Left ventricle myocardium inferior (tissue), 1 donor: Measurements from ENCODE around the gene C5orf24. TPM values are rescaled to one million over a fixed set of nuclear protein-coding genes. Genes with fewer than 3 reads are reported as not detected.
"Not testable (repeated sequence)": the region's sequence is repeated elsewhere in the genome, so short reads cannot be mapped to it uniquely, and the experiment has no call there.

ENCODE experiments used
- DNase-seq: peaks from one replicate; pipeline ENCODE4 v3.0.0-alpha.2; 2020
- H3K27ac ChIP-seq: fragments of 200-600 bp; replicated peaks from 2 replicates; pipeline ENCODE4 v1.8.0; 2021
- H3K27me3 ChIP-seq: fragments of 200-600 bp; 2 replicates; pipeline ENCODE4 v1.8.0; 2021; ENCODE audit warnings: low read depth
- H3K36me3 ChIP-seq: fragments of 200-600 bp; 2 replicates; pipeline ENCODE4 v1.8.0; 2021
- H3K4me1 ChIP-seq: fragments of 200-600 bp; 2 replicates; pipeline ENCODE4 v1.8.0; 2021
- H3K4me3 ChIP-seq: fragments of 200-600 bp; 2 replicates; pipeline ENCODE4 v1.8.0; 2021; ENCODE audit warnings: mild to moderate bottlenecking, moderate library complexity
- H3K9me3 ChIP-seq: fragments of 200-600 bp; replicated peaks from 2 replicates; pipeline ENCODE4 v1.8.0; 2021
- CTCF ChIP-seq: fragments of 200-600 bp; IDR thresholded peaks from 2 replicates; pipeline ENCODE4 v1.8.0; 2021; ENCODE audit warnings: antibody characterized with exemption, mild to moderate bottlenecking, borderline replicate concordance
- intact Hi-C: fragments of 100-400 bp; cut with micrococcal nuclease; formaldehyde crosslinking; loops from one replicate; pipeline ENCODE4 v1.11.0; 2022
- total RNA-seq: library from RNA; stranded (reverse); fragmentation: NEBNext Ultra II Directional; extraction: Animal tissue kit (Norgen Biotek cat#: 25700); gene quantifications from one replicate; pipeline ENCODE4 v1.2.1, GENCODE V29; 2021
- donor health status: DM: no; HTN: yes; CAD: no; lungs with severe emphysema.

C5orf24 gene
- total RNA-seq, 1 donor from 2014 or later, result 24.9 TPM

- DNase-seq, result no peak
- Histone ChIP-seq H3K27me3 (no peaks in the 10 kb centered on the region), H3K4me3 (no peak overlapping the region), H3K27ac (no peak overlapping the region), H3K4me1 (no peaks in the 10 kb centered on the region), H3K9me3 (no peaks in the 10 kb centered on the region), H3K36me3 (peaks cover 92% of the 10 kb centered on the region)
- no peak for TF ChIP-seq CTCF
- intact Hi-C loops, result no loop called here
Observed at GRCh38 chr5:134825212-134825611, 20.6 kb upstream of the C5orf24 start.

GRCh38 chr5:134833340-134834032 is 12.3 kb upstream of the C5orf24 start:
- intact Hi-C loops, result no loop called here
- Histone ChIP-seq H3K9me3 (no peaks in the 10 kb centered on the region), H3K4me1 (peaks cover 15% of the 10 kb centered on the region), H3K27ac (no peak overlapping the region), H3K36me3 (peaks cover 46% of the 10 kb centered on the region), H3K4me3 (no peak overlapping the region), H3K27me3 (no peaks in the 10 kb centered on the region)
- TF ChIP-seq CTCF, result no peak
- DNase-seq, result no peak

- DNase-seq, result no peak
- Histone ChIP-seq H3K9me3 (no peaks in the 10 kb centered on the region), H3K4me3 (no peak overlapping the region), H3K36me3 (peaks cover 42% of the 10 kb centered on the region), H3K27ac (no peak overlapping the region), H3K27me3 (no peaks in the 10 kb centered on the region), H3K4me1 (peaks cover 16% of the 10 kb centered on the region)
- TF ChIP-seq CTCF, result no peak
- intact Hi-C loops, result no loop called here
Observed at GRCh38 chr5:134835623-134836022, 10.1 kb upstream of the C5orf24 start.

- peaks cover 42% of the 10 kb centered on the region for H3K36me3 ChIP-seq
- intact Hi-C loops, result no loop called here
Observed at GRCh38 chr5:134837530-134838181, 8.1 kb upstream of the C5orf24 start.

GRCh38 chr5:134838361-134838760 is 7.4 kb upstream of the C5orf24 start:
- H3K27ac ChIP-seq, H3K27me3 ChIP-seq, intact Hi-C loops, DNase-seq, H3K4me3 ChIP-seq, H3K9me3 ChIP-seq: not testable (repeated sequence)
- peaks cover 16% of the 10 kb centered on the region for H3K4me1 ChIP-seq
- H3K36me3 ChIP-seq, result peaks cover 39% of the 10 kb centered on the region

More at GRCh38 chr5:134837530-134838181, 8.1 kb upstream of the C5orf24 start:
- Histone ChIP-seq H3K27ac (no peak overlapping the region), H3K4me3 (no peak overlapping the region), H3K4me1 (peaks cover 16% of the 10 kb centered on the region), H3K27me3 (no peaks in the 10 kb centered on the region), H3K9me3 (no peaks in the 10 kb centered on the region)
- no peak for DNase-seq
- TF ChIP-seq CTCF, result no peak

- no peak for DNase-seq
- H3K36me3 ChIP-seq, result peaks cover 28% of the 10 kb centered on the region
- H3K9me3 ChIP-seq, result no peaks in the 10 kb centered on the region
- H3K4me1 ChIP-seq, result peaks cover 23% of the 10 kb centered on the region
- intact Hi-C loops, result no loop called here
- no peak for TF ChIP-seq CTCF
- H3K27ac ChIP-seq, result no peak overlapping the region
- H3K4me3 ChIP-seq, result no peak overlapping the region
- no peaks in the 10 kb centered on the region for H3K27me3 ChIP-seq
Observed at GRCh38 chr5:134840811-134841210, 5.0 kb upstream of the C5orf24 start.
